Heart left ventricle (tissue), 13 donors: ENCODE results near the gene LRRTM4.

ENCODE experiments used
- CTCF ChIP-seq, 12 donors: fragments of 200-600 bp; sonication (generic) in 4 of 12; IDR thresholded peaks; one replicate each; pipeline versions ENCODE4 v1.5.0 to v1.8.0; 2018 to 2022; ENCODE audit warnings: antibody characterized with exemption in 12 of 12, mild to moderate bottlenecking in 5 of 12
- POLR2A ChIP-seq, 2 donors: fragments of 450-650 bp; IDR thresholded peaks; one replicate each; pipeline ENCODE4 v1.6.1; 2017; ENCODE audit warnings: antibody characterized with exemption in 2 of 2, mild to moderate bottlenecking in 2 of 2, moderate library complexity in 2 of 2
- donor health status: ischemic (EF 13 %, LVEDD 7.1; RV severe dilation, severe dysfunction).
- donor health status: DM: no; HTN: yes; CAD: no.
- donor health status: DM: no; HTN: no; CAD: no.
- donor health status: ischemic (EF 25% LVEDD 6.9; RV normal size, moderate dysfunction).
- donor health status: ischemic (EF 25% LVEDD 5.7; RV mildly dilated, moderate dysfunction).
- donor health status: ischemic (EF 35%, LVEDD 5.7; RV mildly dilated, moderate dysfunction).
- donor health status: nonischemic (EF 11% LVEDD 7.7; RV severe dilation, severe dysfunction).
- donor health status: DM: yes; HTN: yes; CAD: no.
- donor health status: PGD.
- donor health status: ischemic (EF 29% LVEDD 5.4; RV normal size, mild dysfunction).
- donor health status: nonischemic (EF 23%, LVEDD 6.1; RV moderate dilation, normal function).

DNA sequence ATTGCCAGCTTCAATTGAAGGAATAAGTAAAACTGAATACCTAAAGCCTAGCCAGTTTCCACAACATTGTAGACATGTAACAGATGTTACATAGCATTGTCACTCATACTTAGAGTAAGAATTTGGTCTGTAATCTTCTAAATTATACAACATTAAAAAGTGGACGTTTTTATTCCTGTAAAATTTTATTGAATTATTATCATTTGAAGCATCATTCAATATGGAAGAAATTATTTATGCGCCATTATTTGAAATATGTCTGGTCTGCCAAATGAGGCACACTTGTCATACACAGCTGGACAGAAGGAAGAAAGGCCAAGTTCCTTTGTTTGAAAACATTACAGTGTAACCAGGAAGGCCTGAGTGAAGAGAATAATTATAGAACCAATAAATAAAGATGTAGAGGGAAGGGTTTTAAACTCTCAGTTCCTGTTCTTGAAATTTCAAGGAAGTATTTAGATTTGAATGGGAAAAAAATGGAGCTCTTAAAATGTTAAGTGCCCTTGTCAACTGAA is 575.5 kb downstream of the LRRTM4 start:
- TF ChIP-seq CTCF (IDR thresholded peaks at IDR 0.05) (no peak), POLR2A (IDR thresholded peaks at IDR 0.05) (no peak)
